ENCODE data around the gene PDF.

The PDF gene

DNA sequence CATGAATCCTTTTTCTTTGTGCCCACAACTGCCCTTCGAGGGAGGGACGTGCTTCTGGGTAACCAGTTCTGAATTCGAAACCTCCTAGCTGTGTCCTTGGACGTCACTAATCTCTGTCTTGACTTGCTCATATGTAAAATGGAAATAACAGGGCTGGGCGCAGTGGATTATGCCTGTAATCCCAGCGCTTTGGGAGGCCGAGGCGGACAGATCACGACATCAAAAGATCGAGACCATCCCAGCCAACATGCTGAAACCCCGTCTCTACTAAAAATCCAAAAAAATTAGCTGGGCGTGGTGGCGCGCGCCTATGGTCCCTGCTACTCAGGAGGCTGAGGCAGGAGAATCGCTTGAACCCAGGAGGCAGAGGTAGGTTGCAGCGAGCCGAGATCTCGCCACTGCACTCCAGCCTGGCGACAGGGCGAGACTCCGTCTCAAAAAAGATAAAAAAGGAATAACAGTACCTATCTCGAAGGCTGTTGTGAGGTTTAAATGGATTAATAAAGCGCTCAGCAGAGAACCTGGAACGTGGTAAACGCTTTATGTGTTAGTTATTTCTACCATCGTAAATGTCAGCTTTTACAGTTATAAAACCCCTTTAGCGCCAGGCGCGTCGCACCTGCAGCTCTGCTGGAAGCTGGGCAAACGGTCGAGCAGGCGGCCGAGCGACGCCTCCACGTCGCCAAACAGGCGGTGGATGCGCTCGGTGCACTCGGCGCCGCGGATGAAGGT is 8.3 kb upstream of the PDF start:
- no peak for DNase-seq

DNA sequence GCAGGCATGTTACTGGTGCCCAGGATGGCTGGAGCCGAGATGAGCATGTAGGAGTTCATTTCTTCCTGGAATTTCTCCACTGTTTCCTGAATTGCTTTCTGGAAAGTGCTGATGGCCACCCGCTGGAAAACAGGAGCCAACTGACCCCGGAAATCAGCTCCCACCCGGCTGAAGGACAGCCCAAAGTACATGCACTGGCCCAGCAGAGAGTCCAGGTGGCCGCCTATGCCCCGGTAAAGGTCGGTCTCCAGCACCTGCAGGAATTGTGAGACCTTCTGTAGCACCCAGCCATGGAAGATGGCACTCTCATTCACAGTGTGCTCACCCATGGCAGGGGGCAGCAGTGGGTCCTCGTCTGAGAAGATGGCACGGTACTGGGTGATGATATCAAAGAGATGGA is 4.3 kb upstream of the PDF start:
- no peak for DNase-seq

DNA sequence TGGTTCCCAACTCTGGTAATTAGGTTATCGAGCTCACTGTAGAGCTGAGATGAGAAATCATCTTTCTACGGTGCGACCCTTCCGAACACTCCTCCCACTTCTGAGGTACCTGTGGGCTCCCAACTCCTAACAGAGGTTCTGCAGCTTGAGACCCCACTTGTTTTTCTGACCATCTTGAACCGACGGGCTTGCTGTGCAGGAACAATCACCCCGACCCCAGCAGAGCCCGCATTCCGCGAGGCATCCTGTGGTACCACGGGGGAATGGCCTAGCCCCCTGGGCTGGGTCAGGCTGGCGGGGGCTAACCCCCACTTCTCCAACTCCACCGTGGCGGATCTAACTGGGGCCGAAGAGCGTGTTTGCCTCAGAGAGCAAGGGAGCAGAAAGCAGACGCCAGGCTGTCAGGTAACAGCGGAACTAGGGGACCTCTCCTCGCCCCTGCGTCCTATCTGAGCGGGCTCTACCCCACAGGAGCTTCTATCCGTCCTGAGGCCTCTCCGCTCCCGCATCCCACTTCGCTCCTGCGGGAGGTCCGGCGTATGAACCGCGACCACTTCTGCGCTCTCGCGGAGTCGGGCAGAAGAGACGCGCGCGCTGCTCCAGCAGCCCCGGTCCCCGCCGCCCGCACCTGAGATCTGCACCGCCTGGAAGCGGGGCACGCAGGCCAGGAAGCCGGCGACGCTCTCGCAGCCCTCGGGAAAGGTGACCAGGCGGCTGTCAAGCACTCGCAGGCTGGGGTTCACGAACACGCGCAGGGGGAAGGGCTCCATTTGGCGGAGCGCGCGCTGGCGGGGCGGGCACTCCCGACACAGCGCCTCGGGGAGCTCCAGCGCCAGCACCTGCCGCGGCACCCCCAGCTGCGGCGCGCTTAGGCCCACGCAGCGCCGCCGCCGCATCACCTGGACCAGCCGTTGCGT is 761 bp downstream of the PDF start:
- DNase-seq = no peak

DNA sequence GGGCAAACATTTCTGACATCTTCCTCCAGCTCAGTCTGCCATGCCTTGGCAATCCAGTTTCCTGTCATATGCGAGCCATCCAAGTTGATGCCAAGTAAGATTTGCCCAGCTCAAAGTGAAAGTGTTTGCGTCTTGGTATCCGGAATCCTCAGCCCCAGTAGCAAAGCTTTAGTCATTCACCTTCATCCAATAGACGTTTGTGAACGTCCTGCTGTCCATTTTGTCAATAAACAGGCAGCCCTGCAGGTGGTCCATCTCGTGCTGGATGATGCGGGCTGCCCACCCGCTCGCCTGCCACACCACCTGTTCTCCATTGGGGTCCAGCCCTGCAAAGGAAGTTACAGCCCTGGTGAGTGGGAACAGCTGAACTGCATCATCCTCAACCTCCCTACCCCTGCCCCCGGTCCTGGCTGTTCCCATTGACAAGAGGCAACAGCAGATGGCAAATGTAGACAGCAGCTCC is 1.5 kb downstream of the PDF start:
- DNase-seq = no peak

DNA sequence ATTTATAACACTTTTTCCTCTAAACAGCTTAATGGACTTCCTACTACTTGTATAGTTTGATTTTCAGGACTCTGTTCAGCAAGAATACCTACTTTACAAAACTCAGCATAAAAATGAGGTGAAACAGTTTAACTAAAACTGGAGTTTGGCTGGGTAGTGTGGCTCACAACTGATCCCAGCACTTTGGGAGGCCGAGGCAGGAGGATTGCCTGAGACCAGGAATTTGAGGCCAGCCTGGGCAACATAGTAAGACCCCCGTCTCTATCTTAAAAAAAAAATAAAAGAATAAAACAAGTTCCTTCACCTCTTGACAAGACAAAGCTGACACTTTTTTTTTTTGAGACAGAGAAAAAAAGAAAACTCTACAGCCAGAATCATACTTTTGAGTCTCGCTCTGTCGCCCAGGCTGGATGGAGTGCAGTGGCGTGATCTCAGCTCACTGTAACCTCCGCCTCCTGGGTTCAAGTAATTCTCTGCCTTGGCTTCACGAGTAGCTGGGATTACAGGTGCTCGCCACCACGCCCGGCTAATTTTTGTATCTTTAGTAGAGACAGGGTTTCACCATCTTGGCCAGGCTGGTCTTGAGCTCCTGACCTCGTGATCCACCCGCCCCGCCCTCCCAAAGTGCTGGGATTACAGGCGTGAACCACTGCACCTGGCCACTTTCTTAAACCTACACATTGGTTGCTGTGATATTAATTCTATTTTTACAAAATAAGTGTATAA is 2.6 kb downstream of the PDF start:
- no peak for DNase-seq

DNA sequence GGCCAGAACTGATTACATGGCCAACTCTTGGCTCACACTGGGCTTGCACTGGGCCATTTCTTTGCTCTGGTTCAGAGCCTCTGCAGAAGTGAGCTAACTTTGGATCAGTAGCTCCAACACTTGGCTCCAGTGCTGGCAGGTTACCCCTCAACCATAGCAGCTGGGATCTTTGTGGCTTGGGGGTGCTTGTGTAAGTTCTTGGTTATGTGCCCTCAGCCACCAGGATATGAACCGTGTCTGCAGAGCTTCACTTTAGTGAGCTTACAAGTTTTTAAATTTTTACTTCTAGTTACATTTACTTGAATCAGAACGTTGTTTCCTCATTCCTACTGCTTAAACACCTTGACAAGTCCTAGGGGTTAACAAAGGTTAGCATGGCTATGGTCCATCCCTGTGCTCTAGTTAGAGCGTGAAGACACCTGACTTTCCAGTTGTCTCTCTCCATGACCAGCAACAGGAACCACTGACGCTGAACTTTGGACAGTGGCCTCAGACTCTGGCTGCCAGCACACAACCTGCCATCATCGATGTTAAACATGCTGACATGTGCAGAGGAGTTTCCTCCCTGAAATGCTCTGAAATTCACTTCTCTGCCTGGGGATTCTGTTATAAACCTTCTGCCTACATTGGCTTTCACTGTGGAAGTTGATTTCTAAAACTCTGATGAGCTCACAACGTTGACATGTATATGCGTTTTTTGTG is 4.1 kb downstream of the PDF start:
- no peak for DNase-seq

DNA sequence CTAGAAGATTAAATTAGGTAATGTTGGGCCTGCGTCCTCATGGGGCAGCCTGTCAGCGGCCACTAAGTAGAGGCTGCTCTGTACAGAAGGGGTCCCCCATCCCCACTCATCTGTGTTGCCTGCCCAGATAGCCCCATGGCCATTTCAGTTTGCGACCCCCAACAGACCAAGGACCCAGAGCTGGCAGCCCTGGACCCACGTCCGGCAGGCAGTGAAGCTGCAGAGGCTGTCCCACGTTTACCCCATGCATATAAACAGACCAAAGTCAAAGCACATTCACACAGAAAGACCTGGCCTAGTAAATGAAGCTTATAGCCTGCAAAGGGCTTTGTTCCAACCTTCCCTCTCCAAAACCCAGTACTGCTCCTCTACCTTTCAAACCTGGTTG is 4.6 kb downstream of the PDF start:
- DNase-seq = no peak

DNA sequence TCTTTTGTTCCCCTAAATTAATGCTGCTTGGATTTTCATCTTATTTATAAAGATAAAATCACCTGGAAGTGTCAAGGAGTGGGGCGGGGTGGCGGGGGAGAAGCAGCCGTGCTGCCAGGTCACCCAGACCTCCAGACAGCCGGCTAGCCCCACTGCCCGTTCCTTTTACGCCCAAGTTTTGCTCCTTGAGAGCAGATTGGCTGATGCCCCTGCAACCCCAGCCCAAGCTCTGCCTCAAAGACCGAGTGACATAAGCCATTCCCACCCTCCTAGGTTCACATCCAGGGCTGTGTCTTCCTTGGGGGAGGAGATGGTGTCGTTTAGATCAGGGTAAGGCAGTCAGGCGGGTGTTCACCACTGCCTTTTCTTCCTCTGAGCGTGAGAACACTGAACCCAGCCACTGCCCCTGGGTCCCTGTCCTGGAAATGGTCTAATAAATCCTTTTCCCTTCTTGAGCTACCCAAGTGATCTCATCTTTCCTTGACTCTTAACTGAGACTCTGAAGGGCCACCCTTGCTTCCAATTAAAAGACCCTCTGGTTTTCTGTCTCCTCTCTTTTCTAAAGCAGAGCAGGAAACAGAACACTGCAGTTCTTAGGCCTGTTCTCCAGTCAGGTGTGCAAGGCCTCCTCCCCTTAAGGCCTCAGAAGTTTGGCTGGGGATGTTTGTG is 5.7 kb downstream of the PDF start:
- no peak for DNase-seq

DNA sequence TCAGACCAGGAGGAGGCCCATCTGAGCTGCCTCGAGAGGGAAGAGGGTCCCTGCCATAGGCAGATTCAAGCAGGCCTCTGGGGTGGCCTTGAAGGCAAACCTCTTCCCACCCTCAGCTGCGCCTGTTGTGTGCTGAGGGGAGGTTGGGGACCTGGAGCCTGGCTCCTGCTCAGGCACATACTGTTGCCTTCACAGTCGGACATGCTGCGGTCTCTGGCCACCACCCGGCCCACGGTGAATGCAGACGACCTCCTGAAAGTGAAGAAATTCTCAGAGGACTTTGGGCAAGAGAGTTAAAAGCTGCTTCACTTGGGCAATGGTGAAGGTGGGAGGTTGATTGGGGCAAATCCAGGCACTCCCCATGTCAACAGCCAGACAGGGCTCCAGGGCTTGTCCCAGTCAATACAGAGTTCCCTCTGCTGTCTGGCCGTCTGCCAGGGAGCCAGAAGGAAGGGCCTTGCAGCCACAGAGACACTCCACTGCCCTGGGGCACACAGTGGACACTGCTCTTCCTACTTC is 6.3 kb downstream of the PDF start:
- no peak for DNase-seq

DNA sequence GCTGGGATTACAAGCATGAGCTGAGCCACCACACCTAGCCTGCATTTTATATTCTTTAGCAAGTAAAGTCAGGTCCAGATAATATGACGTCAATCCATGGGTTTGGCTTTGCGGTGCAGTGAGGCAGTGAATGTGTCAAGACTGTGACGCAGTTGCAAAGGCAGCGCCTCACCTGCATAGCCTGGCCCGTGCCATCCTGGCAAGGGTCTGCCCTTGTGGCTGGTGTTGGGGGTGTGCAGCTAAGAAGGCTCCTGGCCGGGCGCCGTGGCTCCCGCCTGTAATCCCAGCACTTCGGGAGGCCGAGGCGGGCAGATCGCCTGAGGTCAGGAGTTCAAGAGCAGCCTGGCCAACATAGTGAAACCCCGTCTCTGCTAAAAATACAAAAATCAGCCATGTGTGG is 7.0 kb downstream of the PDF start:
- DNase-seq = no peak

DNA sequence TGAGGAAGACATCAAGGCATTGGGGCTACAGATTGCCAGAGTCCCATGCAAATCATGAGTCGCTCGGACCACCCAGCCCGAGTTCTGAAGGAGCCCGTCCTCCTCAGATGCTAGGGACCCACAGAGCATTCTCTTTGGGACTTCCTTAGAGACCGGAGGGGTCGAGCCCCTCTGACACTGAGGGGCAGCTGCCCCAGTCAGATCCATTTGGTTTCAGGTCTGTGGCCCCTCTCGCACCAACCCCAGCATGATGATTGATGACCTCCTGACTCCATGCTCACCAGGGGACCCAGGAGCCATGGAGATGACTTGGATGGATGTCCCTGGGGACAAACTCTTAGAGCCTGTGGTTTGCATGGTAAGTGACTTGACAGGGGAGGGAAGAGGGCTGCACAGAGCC is 8.0 kb downstream of the PDF start:
- no peak for DNase-seq

DNA sequence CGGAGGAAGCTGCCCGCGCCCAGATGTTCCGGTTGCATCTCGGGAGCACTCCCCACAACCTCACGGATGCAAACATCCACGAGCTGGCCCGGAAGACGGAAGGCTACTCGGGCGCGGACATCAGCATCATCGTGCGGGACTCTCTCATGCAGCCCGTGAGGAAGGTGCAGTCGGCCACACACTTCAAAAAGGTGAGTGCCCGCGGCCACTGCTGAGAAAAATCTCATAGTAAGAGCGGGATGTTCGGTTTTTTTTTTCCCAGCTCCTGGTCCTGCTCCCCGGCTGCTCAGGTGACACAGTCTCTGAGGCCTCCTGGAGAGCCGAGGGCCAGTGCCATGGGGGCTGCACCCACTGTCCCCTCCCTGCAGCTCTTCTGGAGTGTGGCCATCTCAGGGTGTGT is 9.3 kb downstream of the PDF start:
- no peak for DNase-seq

DNA sequence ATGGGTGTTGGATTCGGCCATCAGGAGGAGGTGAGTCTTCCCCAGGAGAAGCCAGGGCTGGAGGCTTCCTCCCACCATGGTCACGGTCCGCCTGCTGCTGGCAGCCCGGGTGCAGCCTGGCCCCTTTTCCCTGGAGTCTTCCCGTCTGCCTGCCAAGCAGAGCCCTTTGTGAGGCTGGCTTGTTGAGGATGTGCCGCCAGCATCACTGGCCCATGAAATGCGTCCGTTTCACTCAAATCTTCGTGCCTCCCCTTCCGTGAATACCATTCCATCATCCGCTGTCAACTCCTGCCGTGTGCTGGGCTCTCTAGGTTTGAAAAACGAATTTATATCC is 9.7 kb downstream of the PDF start:
- DNase-seq = no peak

DNA sequence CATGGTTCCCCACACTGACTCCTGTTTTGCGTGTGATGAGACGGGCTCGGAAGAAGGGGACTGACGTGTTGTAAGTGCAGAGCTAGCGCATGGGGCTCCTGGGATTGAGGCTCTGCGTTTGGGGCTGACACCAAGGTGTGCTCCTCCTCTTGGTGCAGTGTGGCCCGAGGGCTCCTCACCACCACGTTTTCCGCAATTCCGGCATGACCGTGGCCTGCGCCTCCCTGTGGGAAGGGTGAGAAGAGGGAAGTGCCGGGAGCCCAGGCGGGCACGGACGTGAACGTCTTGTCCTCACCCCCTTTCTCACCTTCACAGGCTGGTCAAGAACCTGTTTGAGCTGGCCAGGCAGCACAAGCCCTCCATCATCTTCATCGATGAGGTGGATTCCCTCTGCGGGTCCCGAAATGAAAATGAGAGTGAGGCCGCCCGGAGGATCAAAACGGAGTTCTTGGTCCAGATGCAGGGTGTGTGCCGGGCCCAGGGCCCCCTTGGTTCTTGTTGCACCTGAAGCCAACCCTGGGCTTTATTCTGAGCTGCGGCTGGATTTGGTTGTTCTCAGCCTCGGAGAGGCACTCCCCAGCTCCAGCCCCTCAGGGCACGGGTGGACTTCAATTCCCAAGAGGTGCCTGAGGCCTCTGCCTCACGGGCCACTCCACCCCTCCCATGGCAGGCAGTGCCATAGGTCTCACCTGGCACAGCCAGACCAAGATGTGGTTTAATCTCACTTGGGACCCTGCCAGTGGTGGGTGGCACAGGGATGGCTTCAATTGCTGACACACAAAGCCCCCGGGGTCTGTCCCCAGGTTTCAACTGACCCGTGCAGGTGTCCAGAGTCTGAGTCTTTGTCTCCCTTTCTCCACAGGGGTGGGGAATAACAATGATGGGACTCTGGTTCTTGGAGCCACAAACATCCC is 10.3 kb downstream of the PDF start:
- DNase-seq = no peak

DNA sequence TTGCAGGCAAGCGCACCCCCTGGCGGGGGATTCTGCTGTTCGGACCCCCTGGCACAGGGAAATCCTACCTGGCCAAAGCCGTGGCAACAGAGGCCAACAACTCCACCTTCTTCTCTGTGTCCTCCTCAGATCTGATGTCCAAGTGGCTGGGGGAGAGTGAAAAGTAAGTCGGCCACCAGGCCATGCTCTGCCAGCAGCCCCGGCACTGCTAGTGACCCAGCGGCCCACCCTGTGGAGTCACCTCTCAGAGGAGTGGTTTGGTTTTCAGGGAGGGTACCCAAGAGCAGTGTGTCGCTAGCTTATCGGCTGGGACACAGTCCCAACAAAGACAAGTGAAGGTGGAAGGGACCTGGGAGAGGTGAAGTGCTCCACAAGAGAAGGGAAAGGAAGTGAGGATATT is 11.0 kb downstream of the PDF start:
- no peak for DNase-seq

DNA sequence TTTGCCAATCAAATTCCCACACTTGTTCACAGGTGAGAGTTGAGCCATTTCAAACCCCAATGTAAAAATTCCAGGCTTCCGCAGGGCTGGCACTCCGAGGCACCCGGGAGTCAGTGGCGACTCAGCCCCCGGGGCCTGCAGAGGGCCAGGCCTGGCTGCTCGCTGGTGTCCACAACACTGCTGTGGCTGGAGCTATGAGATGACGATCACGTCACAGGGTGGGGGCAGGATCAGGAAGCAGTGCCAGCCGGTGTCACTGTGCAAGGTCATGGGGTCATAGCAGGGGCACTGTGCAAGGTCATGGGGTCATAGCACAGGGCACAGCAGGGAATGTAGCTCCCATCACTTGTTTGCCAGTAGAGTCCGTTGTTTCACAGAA is 11.5 kb downstream of the PDF start:
- DNase-seq = no peak

DNA sequence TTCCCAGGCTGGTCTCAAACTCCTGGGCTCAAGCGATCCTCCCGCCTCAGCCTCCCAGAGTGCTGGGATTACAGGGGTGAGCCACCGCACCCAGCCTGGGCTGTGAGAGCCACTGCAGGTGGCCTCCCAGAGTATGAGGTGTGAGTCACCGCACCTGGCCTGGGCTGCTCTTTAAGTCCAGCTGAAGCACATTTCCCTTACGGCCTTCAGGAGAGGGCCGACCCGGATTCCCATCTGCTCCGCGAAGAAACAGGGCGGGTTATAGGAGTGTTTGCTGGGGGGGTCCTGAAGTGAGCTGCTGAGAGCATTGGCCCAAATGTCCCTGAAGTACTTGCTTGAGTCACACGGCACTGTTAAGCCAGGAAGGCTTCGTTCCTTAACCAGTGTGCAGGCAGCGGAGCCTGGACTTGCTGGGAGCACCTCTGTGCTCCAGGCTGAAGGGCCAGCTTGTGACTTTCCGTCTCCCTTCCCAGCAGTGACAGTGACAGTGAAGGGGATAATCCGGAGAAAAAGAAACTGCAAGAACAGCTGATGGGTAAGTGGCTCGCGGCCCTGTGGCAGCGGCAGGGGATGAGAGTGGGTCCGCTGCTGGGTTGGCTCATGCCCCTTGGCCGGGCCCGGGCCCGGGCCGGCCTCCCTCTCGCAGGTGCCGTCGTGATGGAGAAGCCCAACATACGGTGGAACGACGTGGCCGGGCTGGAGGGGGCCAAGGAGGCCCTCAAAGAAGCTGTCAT is 12.0 kb downstream of the PDF start:
- no peak for DNase-seq

DNA sequence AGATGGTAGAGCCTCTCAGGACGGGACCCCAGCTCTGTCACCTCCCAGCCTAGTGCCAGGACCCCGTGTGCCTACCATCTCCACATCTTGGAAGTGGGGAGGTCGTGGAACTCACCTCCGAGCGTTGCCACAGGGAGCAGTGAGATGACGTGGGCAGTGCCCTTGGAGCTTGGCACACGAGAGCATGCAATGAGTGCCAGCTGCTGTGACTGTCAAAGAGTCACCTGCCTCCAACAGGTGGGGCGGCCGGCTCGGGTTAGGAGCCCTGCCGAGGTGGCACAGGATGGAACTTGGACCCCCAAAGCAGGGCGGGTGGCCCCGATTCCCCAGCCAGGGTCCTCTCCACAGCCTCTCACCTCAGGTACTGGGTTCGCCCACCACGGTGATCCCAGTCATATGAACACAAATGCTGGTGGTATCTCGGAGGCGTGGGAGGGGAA is 13.8 kb downstream of the PDF start:
- DNase-seq = no peak

DNA sequence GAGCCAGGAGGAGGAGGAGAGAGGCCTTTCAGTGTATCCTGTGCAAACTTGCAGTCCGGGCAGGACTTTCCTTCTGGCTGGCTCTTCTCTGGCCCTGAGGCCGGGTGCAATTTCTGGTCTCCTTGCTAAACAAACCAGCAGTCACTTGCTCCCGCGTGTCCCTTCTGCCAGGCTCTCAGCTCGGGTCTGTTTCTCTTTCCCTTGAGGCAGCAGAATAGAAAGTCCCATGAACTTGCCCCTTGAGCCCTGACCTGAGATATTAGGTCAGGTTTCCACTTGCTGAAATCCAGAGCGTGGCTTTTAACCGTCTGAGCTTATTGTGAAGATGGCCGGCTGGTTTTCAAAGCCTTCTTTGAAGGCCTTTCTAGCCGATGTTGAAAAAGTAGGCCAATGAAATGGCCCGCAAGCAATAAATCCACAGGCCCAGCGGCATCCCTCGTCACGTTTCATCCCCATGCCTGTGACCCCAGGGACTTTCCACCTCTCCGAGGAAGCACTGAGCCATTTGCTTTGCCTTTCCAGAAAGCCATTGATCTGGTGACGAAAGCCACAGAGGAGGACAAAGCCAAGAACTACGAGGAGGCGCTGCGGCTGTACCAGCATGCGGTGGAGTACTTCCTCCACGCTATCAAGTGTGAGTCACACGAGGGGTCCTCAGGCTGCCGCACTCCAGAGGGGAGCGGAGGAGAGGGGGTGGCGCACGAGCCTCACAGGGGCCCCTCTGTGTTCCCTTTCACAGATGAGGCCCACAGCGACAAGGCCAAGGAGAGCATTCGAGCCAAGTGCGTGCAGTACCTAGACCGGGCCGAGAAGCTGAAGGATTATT is 14.7 kb downstream of the PDF start:
- DNase-seq = no peak

DNA sequence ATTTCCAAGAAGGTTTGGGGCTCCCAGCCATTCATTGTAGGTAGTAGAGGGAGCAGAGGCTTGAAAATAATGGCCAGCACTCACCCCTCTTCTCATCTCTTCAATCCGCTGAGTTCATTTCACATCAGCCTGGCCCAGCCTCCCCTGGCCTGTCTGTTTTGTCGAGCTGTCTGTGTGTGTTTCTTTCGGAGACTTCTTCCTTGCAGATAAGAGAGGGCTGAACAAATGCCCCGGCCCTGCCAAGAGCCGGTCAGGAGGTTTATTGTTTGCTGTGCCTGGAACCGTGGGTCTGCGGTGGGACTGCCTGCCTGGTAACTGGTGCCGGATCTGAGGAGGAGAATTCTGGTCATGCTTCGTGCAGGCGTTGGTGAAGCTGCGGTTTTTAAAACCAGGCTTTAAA is 15.9 kb downstream of the PDF start:
- no peak for DNase-seq
